Measurements from ENCODE around the gene CCDC13. TPM values are rescaled to one million over a fixed set of nuclear protein-coding genes. Genes with fewer than 3 reads are reported as not detected.

Gene CCDC13
- total RNA-seq, 4 donors from 2014 or later, result 0.27 to 33.3 (median 13.6) TPM

- H3K4me1 ChIP-seq, result peaks cover 0 to 26% (median 7%) of the 10 kb centered on the region in 4 donors
- intact Hi-C loops (cut with DNase I; ENCODE audit: low total_unique reads) (no loop called here), in situ Hi-C loops (cut with MboI; ENCODE audit: low pct_ligation_motif_present in 1 of 4, low pct_unique_long_range_greater_than_20kb in 1 of 4, low sequenced_read_pairs in 3 of 4) (loop anchor here in 1 of 4 donors (10.0 kb wide), 1 partner anchor 48 kb away; no protein-coding TSS in a partner anchor)
- whole genome bisulfite sequencing, 2 donors (ENCODE audit: low coverage in 1 of 2), result 98 to 100% methylated on average over 1 to 2 of the region's 2 CpGs
- TF ChIP-seq EP300 (IDR thresholded peaks at IDR 0.05; ENCODE audit: low read depth) (no peak), POLR2AphosphoS5 (IDR thresholded peaks at IDR 0.05) (no peak), CTCF (IDR thresholded peaks at IDR 0.05) (no peak), POLR2A (IDR thresholded peaks at IDR 0.05) (no peak)
- DNase-seq, result no peak
- H3K9me3 ChIP-seq, result no peaks in the 10 kb centered on the region
- peaks cover 0 to 35% (median 11%) of the 10 kb centered on the region in 4 donors for H3K36me3 ChIP-seq
- H3K4me3 ChIP-seq, result no peak overlapping the region
- H3K27ac ChIP-seq, result no peak overlapping the region
- H3K27me3 ChIP-seq, result no peaks in the 10 kb centered on the region
These were observed 13.6 kb upstream of the CCDC13 start for GRCh38 chr3:42786631-42787030.

DNA sequence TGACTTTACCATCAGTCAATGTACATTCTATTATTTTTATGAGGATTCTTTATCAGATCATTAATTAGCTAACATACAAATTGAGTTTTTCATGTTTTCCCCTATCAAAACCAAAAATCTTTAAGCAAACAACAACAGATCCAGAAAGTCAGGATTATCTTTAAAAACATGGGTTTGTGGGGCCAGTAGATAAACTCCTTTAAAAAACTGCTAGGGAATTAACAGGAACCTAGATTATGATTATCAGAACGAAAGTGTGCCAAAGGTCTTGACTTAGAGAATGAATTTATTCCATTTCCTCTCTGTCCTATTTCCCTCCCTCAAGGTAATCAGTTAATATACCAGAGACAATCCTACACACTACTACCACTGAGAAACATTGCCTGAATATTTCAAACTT is 13.2 kb upstream of the CCDC13 start:
- H3K27ac ChIP-seq, result no peak overlapping the region
- H3K36me3 ChIP-seq, result peaks cover 0 to 35% (median 9%) of the 10 kb centered on the region in 4 donors
- in situ Hi-C loops (cut with MboI; ENCODE audit: low pct_ligation_motif_present in 1 of 4, low pct_unique_long_range_greater_than_20kb in 1 of 4, low sequenced_read_pairs in 3 of 4) (loop anchor here in 1 of 4 donors (10.0 kb wide), 1 partner anchor 49 kb away; no protein-coding TSS in a partner anchor), intact Hi-C loops (cut with DNase I; ENCODE audit: low total_unique reads) (no loop called here)
- H3K9me3 ChIP-seq, result no peaks in the 10 kb centered on the region
- H3K27me3 ChIP-seq, result no peaks in the 10 kb centered on the region
- WGBS, 2 donors (ENCODE audit: low coverage in 1 of 2), result 89 to 90% methylated on average over 1 of the region's 1 CpG
- DNase-seq, result no peak
- no peak overlapping the region for H3K4me3 ChIP-seq
- peaks cover 0 to 23% (median 7%) of the 10 kb centered on the region in 4 donors for H3K4me1 ChIP-seq
- no peak for TF ChIP-seq POLR2AphosphoS5 (IDR thresholded peaks at IDR 0.05)
- no peak for TF ChIP-seq EP300 (IDR thresholded peaks at IDR 0.05; ENCODE audit: low read depth)
- TF ChIP-seq POLR2A (IDR thresholded peaks at IDR 0.05), result no peak
- TF ChIP-seq CTCF (IDR thresholded peaks at IDR 0.05), result no peak

DNA sequence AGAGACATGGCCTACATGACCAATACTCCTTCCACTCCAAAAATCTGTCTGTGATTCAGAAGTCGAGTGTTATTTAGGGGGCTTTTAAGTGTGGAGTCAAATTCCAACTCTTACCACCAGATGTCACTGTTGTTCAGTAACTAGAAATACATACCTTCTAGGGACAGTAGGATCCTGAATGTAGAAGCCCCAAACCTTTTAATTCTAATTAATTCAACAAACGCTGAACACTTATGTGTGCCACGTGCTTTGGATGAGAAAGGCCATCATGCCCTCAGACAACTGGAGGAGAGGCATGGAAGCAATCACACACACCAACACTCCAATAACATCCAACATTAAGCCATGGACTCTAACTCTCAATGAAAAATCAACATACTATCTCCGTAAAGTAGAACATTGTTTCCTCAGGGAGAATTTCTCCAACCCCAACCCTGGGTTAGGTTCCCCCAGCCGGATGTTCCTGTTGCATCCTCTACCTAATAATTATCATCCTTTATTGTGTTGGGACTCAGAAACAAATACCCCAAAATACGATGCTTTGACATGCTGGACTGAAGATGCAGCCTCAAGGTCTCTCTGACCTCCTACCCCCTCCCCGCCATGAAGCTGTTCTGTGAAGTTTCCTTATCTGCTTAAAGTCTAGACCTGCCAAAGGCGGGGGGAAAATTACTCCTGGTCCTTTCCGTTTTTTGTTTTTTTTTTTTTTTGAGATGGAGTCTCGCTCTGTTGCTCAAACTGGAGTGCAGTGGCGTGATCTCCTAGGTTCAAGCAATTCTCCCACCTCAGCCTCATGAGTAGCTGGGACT is 8.0 kb upstream of the CCDC13 start:
- H3K4me1 ChIP-seq, result peaks cover 0 to 40% (median 12%) of the 10 kb centered on the region in 4 donors
- intact Hi-C loops (cut with DNase I; ENCODE audit: low total_unique reads), result loop anchor here (1.0 to 5.0 kb wide), 2 partner anchors 61 to 100 kb away; no protein-coding TSS in a partner anchor
- H3K4me3 ChIP-seq, result no peak overlapping the region
- no peaks in the 10 kb centered on the region for H3K9me3 ChIP-seq
- in situ Hi-C loops (cut with MboI; ENCODE audit: low pct_ligation_motif_present in 1 of 4, low pct_unique_long_range_greater_than_20kb in 1 of 4, low sequenced_read_pairs in 3 of 4), result loop anchor here in 2 of 4 donors (5.0 to 10.0 kb wide), 2 partner anchors 54 to 56 kb away; no protein-coding TSS in a partner anchor
- no peak for TF ChIP-seq EP300 (IDR thresholded peaks at IDR 0.05; ENCODE audit: low read depth)
- no peak for TF ChIP-seq POLR2A (IDR thresholded peaks at IDR 0.05)
- TF ChIP-seq CTCF (IDR thresholded peaks at IDR 0.05), result peak; percentile 78 to 95 (median 82)
- TF ChIP-seq POLR2AphosphoS5 (IDR thresholded peaks at IDR 0.05), result peak in 1 of 3 donors; percentile 27
- H3K27me3 ChIP-seq, result no peaks in the 10 kb centered on the region
- H3K27ac ChIP-seq, result peak overlapping the region; percentile 22 to 75 (median 54)
- DNase-seq, result no peak
- WGBS, 2 donors (ENCODE audit: low coverage in 1 of 2), result 61 to 83% methylated on average over 7 to 11 of the region's 11 CpGs
- peaks cover 0 to 10% (median 4%) of the 10 kb centered on the region in 4 donors for H3K36me3 ChIP-seq

- 63% methylated on average over 3 of the region's 3 CpGs; no CpG with 5 or more reads in 1 of the 2 donors for WGBS, 2 donors (ENCODE audit: low coverage in 1 of 2)
- intact Hi-C loops (cut with DNase I; ENCODE audit: low total_unique reads) (loop anchor here (5.0 kb wide), 1 partner anchor 62 kb away; no protein-coding TSS in a partner anchor), in situ Hi-C loops (cut with MboI; ENCODE audit: low pct_ligation_motif_present in 1 of 4, low pct_unique_long_range_greater_than_20kb in 1 of 4, low sequenced_read_pairs in 3 of 4) (loop anchor here in 2 of 4 donors (5.0 to 10.0 kb wide), 2 partner anchors 54 to 57 kb away; no protein-coding TSS in a partner anchor)
These were observed 7.3 kb upstream of the CCDC13 start for GRCh38 chr3:42780398-42780797.

More at GRCh38 chr3:42780398-42780797, 7.3 kb upstream of the CCDC13 start:
- no peak for DNase-seq
- peak overlapping the region; percentile 53 to 75 (median 58) for H3K27ac ChIP-seq
- H3K9me3 ChIP-seq, result no peaks in the 10 kb centered on the region
- peaks cover 0 to 43% (median 14%) of the 10 kb centered on the region in 4 donors for H3K4me1 ChIP-seq
- H3K27me3 ChIP-seq, result no peaks in the 10 kb centered on the region
- peaks cover 0 to 5% (median 2%) of the 10 kb centered on the region in 4 donors for H3K36me3 ChIP-seq
- no peak overlapping the region for H3K4me3 ChIP-seq
- TF ChIP-seq POLR2AphosphoS5 (IDR thresholded peaks at IDR 0.05) (no peak), POLR2A (IDR thresholded peaks at IDR 0.05) (no peak), EP300 (IDR thresholded peaks at IDR 0.05; ENCODE audit: low read depth) (no peak), CTCF (IDR thresholded peaks at IDR 0.05) (no peak)
